ENCODE measurements around the gene BANF2. TPM values are rescaled to one million over a fixed set of nuclear protein-coding genes. Genes with fewer than 3 reads are reported as not detected.

BANF2 gene
- total RNA-seq, 1 experiment from 2014 or later, result not detected

GRCh38 chr20:17715075-17715474 lies 15.3 kb downstream of the BANF2 start:
- Histone ChIP-seq H2AK5ac (ENCODE audit: insufficient read length, low read length) (no peak overlapping the region), H4K91ac (ENCODE audit: insufficient read length, low read depth, low read length) (no peak overlapping the region), H3K23me2 (ENCODE audit: insufficient read length, low read depth, low read length, poor library complexity, severe bottlenecking) (no peaks in the 10 kb centered on the region), H4K8ac (replicated peaks; ENCODE audit: insufficient read length, low read depth, low read length) (no peak overlapping the region), H3K23ac (ENCODE audit: insufficient read length, low read depth, low read length) (no peak overlapping the region), H4K5ac (ENCODE audit: insufficient read length, low read depth, low read length) (no peak overlapping the region), H3K9ac (ENCODE audit: extremely low read depth, insufficient read length, low read length) (no peak overlapping the region), H2BK15ac (ENCODE audit: low read depth, low read length) (no peak overlapping the region), H3K4me2 (ENCODE audit: insufficient read depth, insufficient read length, low read length) (no peak overlapping the region), H3K27me3 (ENCODE audit: insufficient read depth, low read length) (no peaks in the 10 kb centered on the region), H3K79me2 (ENCODE audit: insufficient read depth, low read length) (no peaks in the 10 kb centered on the region), H3K79me1 (ENCODE audit: insufficient read depth, low read depth, low read length, poor library complexity, severe bottlenecking) (no peaks in the 10 kb centered on the region), H2AFZ (ENCODE audit: low read length) (no peak overlapping the region), H2BK5ac (ENCODE audit: insufficient read length, low read length) (no peak overlapping the region), H3K56ac (ENCODE audit: insufficient read length, low read depth, low read length) (no peak overlapping the region), H3K14ac (ENCODE audit: insufficient read depth, low read length) (no peak overlapping the region; the same call in 1 of the 2 replicates), H2BK12ac (ENCODE audit: insufficient read length, low read depth, low read length) (no peak overlapping the region), H4K20me1 (ENCODE audit: control insufficient read depth, insufficient read depth, insufficient read length) (no peaks in the 10 kb centered on the region), H3K27ac (ENCODE audit: insufficient read length, low read depth, low read length) (no peak overlapping the region), H2BK120ac (ENCODE audit: low read depth, low read length, poor library complexity, severe bottlenecking) (no peak overlapping the region), H3K4me1 (ENCODE audit: insufficient read depth, low read length) (peaks cover 2% of the 10 kb centered on the region; the same call in 1 of the 2 replicates), H3K9me3 (ENCODE audit: control insufficient read depth, low read depth, low read length) (no peaks in the 10 kb centered on the region), H3T11ph (ENCODE audit: low read length) (no peak overlapping the region), H2BK20ac (ENCODE audit: low read depth, low read length, poor library complexity, severe bottlenecking) (no peak overlapping the region), H3K4ac (ENCODE audit: low read depth, low read length) (no peak overlapping the region), H3K18ac (ENCODE audit: insufficient read length, low read depth, low read length) (no peak overlapping the region)
- H3K4me3 Mint-ChIP-seq, result no peak overlapping the region
- DNase-seq, result no peak
- H3K27me3 Mint-ChIP-seq (ENCODE audit: low read depth), result peaks cover 2% of the 10 kb centered on the region
- no CpG with 5 or more reads among the region's 5 CpGs for WGBS (ENCODE audit: extremely low coverage, insufficient read length, low lambda C conversion rate)
- no peaks in the 10 kb centered on the region; a peak in 1 of 5 replicates for H3K9me3 Mint-ChIP-seq
- TF ChIP-seq CTCF (conservative IDR thresholded peaks at IDR 0.05), result no peak
- H3K4me1 Mint-ChIP-seq, result peaks cover 16 to 17% of the 10 kb centered on the region in 2 experiments
- H3K27ac Mint-ChIP-seq, result no peak overlapping the region; a peak in 1 of 7 replicates
- no peaks in the 10 kb centered on the region for H3K36me3 Mint-ChIP-seq (ENCODE audit: insufficient read depth in 1 of 3, low read depth in 3 of 3)
